Measurements from ENCODE around the gene AP1G2.

AP1G2 gene

GRCh38 chr14:23536494-23536893, 31.1 kb downstream of the AP1G2 start:
- no peak overlapping the region for H3K4me3 ChIP-seq (replicated peaks; ENCODE audit: insufficient read depth, low read length)
- no peaks in the 10 kb centered on the region for H3K27me3 ChIP-seq (ENCODE audit: insufficient read depth, poor library complexity, severe bottlenecking)
- no peak for TF ChIP-seq REST (IDR thresholded peaks at IDR 0.05; ENCODE audit: insufficient replicate concordance, low read depth)
- no peak for TF ChIP-seq POLR2AphosphoS5 (IDR thresholded peaks at IDR 0.05; ENCODE audit: low read depth)
- no peak for TF ChIP-seq SPI1 (IDR thresholded peaks at IDR 0.05; ENCODE audit: borderline replicate concordance, low read depth)
- TF ChIP-seq GABPA (IDR thresholded peaks at IDR 0.05; ENCODE audit: low read depth), result no peak
- no peak for TF ChIP-seq CTCF (IDR thresholded peaks at IDR 0.05; ENCODE audit: insufficient read depth, low read length)
- DNase-seq (ENCODE audit: low read depth in 1 of 2, low spot score in 1 of 2), result no peak
- H3K27ac ChIP-seq (replicated peaks), result no peak overlapping the region

- H3K27me3 ChIP-seq (ENCODE audit: insufficient read depth, poor library complexity, severe bottlenecking), result no peaks in the 10 kb centered on the region
- no peak overlapping the region for H3K27ac ChIP-seq (replicated peaks)
- TF ChIP-seq SPI1 (IDR thresholded peaks at IDR 0.05; ENCODE audit: borderline replicate concordance, low read depth), result no peak
- TF ChIP-seq GABPA (IDR thresholded peaks at IDR 0.05; ENCODE audit: low read depth), result no peak
- no peak for TF ChIP-seq POLR2AphosphoS5 (IDR thresholded peaks at IDR 0.05; ENCODE audit: low read depth)
- no peak for TF ChIP-seq REST (IDR thresholded peaks at IDR 0.05; ENCODE audit: insufficient replicate concordance, low read depth)
- no peak for TF ChIP-seq CTCF (IDR thresholded peaks at IDR 0.05; ENCODE audit: insufficient read depth, low read length)
- DNase-seq (ENCODE audit: low read depth in 1 of 2, low spot score in 1 of 2), result no peak
- no peak overlapping the region for H3K4me3 ChIP-seq (replicated peaks; ENCODE audit: insufficient read depth, low read length)
Observed at GRCh38 chr14:23535943-23536342, 31.6 kb downstream of the AP1G2 start.

GRCh38 chr14:23533652-23534435, 33.7 kb downstream of the AP1G2 start:
- H3K27ac ChIP-seq (replicated peaks), result no peak overlapping the region
- no peaks in the 10 kb centered on the region for H3K27me3 ChIP-seq (ENCODE audit: insufficient read depth, poor library complexity, severe bottlenecking)
- no peak for DNase-seq (ENCODE audit: low read depth in 1 of 2, low spot score in 1 of 2)
- no peak for TF ChIP-seq POLR2AphosphoS5 (IDR thresholded peaks at IDR 0.05; ENCODE audit: low read depth)
- no peak for TF ChIP-seq CTCF (IDR thresholded peaks at IDR 0.05; ENCODE audit: insufficient read depth, low read length)
- no peak for TF ChIP-seq SPI1 (IDR thresholded peaks at IDR 0.05; ENCODE audit: borderline replicate concordance, low read depth)
- no peak for TF ChIP-seq GABPA (IDR thresholded peaks at IDR 0.05; ENCODE audit: low read depth)
- TF ChIP-seq REST (IDR thresholded peaks at IDR 0.05; ENCODE audit: insufficient replicate concordance, low read depth), result no peak
- H3K4me3 ChIP-seq (replicated peaks; ENCODE audit: insufficient read depth, low read length), result no peak overlapping the region
